ENCODE measurements around the gene ADAM29. TPM values are rescaled to one million over a fixed set of nuclear protein-coding genes. Genes with fewer than 3 reads are reported as not detected.
"Not testable (repeated sequence)": the region's sequence is repeated elsewhere in the genome, so short reads cannot be mapped to it uniquely, and the experiment has no call there.

ADAM29 gene
- total RNA-seq = 1 to 10 TPM; 1.4 to 5.8 TPM
- 1 to 10 TPM; 3.9 to 4.6 TPM for polyA plus RNA-seq (ENCODE audit: insufficient read length in 2 of 2)
- long read RNA-seq, donor 1 = 0 reads
- long read RNA-seq, donor 2 = 0 reads
- long read RNA-seq, donor 3 = 0 reads
- long read RNA-seq, donor 4 = 0 reads

DNA sequence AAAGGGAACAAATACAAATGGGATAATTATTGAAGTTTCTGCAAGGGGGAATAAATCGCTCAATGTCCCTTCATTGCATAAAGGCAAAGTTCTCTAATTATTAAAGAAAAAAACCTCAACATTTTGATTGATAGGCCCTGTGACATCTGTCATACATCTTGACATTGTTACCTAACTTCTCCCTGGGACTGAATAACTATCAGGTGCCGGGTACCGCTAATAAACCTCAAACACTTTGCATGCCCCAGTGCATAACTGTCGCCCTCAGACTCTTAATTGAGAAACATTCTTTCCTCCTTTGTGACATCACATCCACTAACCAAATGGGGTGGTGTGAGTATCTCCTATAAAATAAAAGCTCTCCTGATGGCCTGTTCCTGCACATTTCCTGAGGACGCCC is at the start of gene ADAM29:
Gene ADAM29 (plus strand): TSS at position 301 of the 400 bp plus-strand sequence. CDS start 57,168 bp downstream, outside the sequence.
- Histone ChIP-seq H3K4me1 (ENCODE audit: control insufficient read depth, insufficient read depth, low read length) (no peaks in the 10 kb centered on the region), H3K27ac (ENCODE audit: low read depth, low read length) (no peak within 1 kb of the TSS), H3K27me3 (ENCODE audit: control insufficient read depth, insufficient read depth, low read length) (no peaks in the 10 kb centered on the region), H3K9me3 (ENCODE audit: control insufficient read depth, insufficient read depth, low read length) (no peaks in the 10 kb centered on the region), H3K4me3 (ENCODE audit: low read depth, low read length) (no peak within 1 kb of the TSS), H3K36me3 (ENCODE audit: control insufficient read depth, insufficient read depth, low read length) (no peaks in the 10 kb centered on the region)
- WGBS (ENCODE audit: insufficient coverage) = 92% methylated on average over 2 of the region's 5 CpGs
- DNase-seq (ENCODE audit: low read depth in 4 of 6, low spot score in 6 of 6) = no peak

DNA sequence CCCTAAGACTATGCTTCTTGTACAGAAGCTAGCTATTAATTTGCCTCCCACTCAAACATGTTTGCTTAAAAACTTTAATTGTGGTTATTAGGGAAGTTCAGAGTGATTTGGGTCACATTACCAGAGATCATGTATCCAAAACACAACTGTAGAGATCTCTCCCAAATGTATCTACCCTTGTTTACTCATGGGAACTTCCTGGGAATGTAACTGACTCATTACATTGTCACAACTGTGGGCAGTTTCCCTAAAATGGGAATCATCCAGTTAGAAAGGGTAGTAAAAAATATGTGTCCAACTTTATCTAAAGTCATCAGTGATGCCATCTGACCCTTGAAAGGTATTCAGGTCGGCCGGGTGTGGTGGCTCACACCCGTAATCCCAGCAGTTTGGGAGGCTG is 48.8 kb upstream of the ADAM29 start:
- H3K27ac ChIP-seq (ENCODE audit: low read depth, low read length) = no peak overlapping the region
- no peaks in the 10 kb centered on the region for H3K4me1 ChIP-seq (ENCODE audit: control insufficient read depth, insufficient read depth, low read length)
- DNase-seq (ENCODE audit: low read depth in 4 of 6, low spot score in 6 of 6) = no peak
- no peak overlapping the region for H3K4me3 ChIP-seq (ENCODE audit: low read depth, low read length)
- no peaks in the 10 kb centered on the region for H3K9me3 ChIP-seq (ENCODE audit: control insufficient read depth, insufficient read depth, low read length)
- H3K27me3 ChIP-seq (ENCODE audit: control insufficient read depth, insufficient read depth, low read length) = no peaks in the 10 kb centered on the region
- no peaks in the 10 kb centered on the region for H3K36me3 ChIP-seq (ENCODE audit: control insufficient read depth, insufficient read depth, low read length)
- 94% methylated on average over 3 of the region's 3 CpGs for WGBS (ENCODE audit: insufficient coverage)

DNA sequence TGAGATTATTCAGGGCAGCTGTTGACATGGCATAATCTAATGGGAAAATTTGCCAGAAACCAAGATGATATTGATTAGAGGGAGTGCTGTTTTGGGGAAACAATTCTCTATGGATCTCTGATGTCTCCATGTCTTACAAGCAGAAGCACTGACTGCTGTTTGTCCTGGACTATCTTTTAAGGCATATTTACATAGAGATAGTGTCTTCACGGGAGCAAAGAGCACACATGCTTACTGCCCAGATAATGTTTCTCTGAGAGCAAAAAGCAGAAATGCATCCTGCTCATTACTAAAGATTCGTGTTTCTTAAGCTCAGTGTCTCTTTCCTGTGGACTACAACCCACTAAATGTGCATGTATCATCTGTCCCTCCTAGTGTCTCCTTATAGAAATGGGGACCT is 47.8 kb upstream of the ADAM29 start:
- Histone ChIP-seq H3K4me1 (ENCODE audit: control insufficient read depth, insufficient read depth, low read length) (no peaks in the 10 kb centered on the region), H3K4me3 (ENCODE audit: low read depth, low read length) (no peak overlapping the region), H3K27ac (ENCODE audit: low read depth, low read length) (no peak overlapping the region), H3K36me3 (ENCODE audit: control insufficient read depth, insufficient read depth, low read length) (no peaks in the 10 kb centered on the region), H3K9me3 (ENCODE audit: control insufficient read depth, insufficient read depth, low read length) (no peaks in the 10 kb centered on the region), H3K27me3 (ENCODE audit: control insufficient read depth, insufficient read depth, low read length) (no peaks in the 10 kb centered on the region)
- no CpG with 5 or more reads among the region's 2 CpGs for WGBS (ENCODE audit: insufficient coverage)
- no peak for DNase-seq (ENCODE audit: low read depth in 4 of 6, low spot score in 6 of 6)

DNA sequence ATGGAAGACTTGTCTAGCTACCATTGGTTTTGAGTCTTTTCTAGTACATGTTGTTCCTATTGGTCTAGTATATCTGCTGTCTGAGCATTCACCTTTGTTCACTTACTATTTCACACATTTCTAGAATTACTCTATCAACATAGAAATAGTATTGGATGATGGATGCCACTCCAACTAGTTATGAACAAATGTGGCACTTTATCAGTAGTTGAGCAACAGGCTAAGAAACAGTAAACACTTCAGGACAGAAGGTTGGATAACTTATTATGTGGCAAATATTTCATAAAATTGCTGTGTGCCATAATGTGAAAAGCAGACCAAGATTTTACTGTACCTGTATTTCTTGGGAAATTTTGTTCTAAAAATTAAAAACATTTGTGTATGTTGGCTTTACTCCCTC is 46.8 kb upstream of the ADAM29 start:
- Histone ChIP-seq H3K36me3 (ENCODE audit: control insufficient read depth, insufficient read depth, low read length) (no peaks in the 10 kb centered on the region), H3K9me3 (ENCODE audit: control insufficient read depth, insufficient read depth, low read length) (no peaks in the 10 kb centered on the region), H3K27me3 (ENCODE audit: control insufficient read depth, insufficient read depth, low read length) (no peaks in the 10 kb centered on the region), H3K4me3 (ENCODE audit: low read depth, low read length) (no peak overlapping the region), H3K4me1 (ENCODE audit: control insufficient read depth, insufficient read depth, low read length) (no peaks in the 10 kb centered on the region), H3K27ac (ENCODE audit: low read depth, low read length) (no peak overlapping the region)
- no peak for DNase-seq (ENCODE audit: low read depth in 4 of 6, low spot score in 6 of 6)

DNA sequence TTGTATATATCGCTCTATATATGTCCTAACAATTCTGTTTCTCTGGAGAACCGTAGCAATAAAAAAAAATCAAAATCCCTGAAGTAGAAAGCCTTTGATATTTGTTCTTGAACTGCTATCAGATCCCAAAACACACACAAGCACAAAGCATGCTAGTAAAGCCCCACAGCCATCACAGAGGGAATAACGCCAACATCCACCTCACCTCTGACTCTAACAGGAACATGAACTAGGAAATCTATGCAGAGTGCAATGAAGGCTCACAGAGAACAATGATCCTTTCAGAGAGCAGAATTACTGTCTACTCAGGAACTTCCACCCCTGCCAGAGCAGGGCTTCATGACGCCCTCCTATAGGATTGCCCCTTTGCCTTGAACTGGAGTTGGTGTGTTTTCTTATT is 45.0 kb upstream of the ADAM29 start:
- H3K4me1 ChIP-seq (ENCODE audit: control insufficient read depth, insufficient read depth, low read length); H3K36me3 ChIP-seq (ENCODE audit: control insufficient read depth, insufficient read depth, low read length): not testable (repeated sequence)

DNA sequence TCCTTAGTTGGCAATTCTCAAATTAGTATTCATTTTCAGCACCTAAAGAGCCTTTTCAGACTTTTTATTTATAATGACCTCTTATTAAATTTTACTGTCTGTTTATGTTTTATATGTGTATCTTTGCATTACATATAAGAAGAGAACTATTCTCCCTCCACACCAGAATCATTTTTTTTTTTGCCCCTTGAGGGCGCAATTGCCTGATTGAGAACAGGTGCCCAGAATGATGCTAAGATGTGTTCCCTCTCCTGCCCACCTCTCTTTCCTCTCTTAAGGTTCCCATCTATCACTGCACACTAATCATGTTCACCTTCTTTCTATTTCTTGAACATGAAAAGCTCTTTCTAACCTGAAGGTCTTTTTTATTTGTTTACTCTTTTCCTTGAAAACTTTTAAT is 44.2 kb upstream of the ADAM29 start:
- Histone ChIP-seq H3K27ac (ENCODE audit: low read depth, low read length) (no peak overlapping the region), H3K27me3 (ENCODE audit: control insufficient read depth, insufficient read depth, low read length) (no peaks in the 10 kb centered on the region), H3K4me1 (ENCODE audit: control insufficient read depth, insufficient read depth, low read length) (no peaks in the 10 kb centered on the region), H3K36me3 (ENCODE audit: control insufficient read depth, insufficient read depth, low read length) (no peaks in the 10 kb centered on the region), H3K9me3 (ENCODE audit: control insufficient read depth, insufficient read depth, low read length) (no peaks in the 10 kb centered on the region), H3K4me3 (ENCODE audit: low read depth, low read length) (no peak overlapping the region)
- DNase-seq (ENCODE audit: low read depth in 4 of 6, low spot score in 6 of 6) = peak in 1 of 6 donors; percentile 45
- WGBS (ENCODE audit: insufficient coverage) = 40% methylated on average over 1 of the region's 1 CpG

More for the DNA sequence above, 45.0 kb upstream of the ADAM29 start:
- peak in 1 of 6 donors; percentile 28 for DNase-seq (ENCODE audit: low read depth in 4 of 6, low spot score in 6 of 6)
- WGBS (ENCODE audit: insufficient coverage) = 90% methylated on average over 2 of the region's 4 CpGs
- H3K9me3 ChIP-seq (ENCODE audit: control insufficient read depth, insufficient read depth, low read length); H3K27me3 ChIP-seq (ENCODE audit: control insufficient read depth, insufficient read depth, low read length); H3K27ac ChIP-seq (ENCODE audit: low read depth, low read length); H3K4me3 ChIP-seq (ENCODE audit: low read depth, low read length): not testable (repeated sequence)

DNA sequence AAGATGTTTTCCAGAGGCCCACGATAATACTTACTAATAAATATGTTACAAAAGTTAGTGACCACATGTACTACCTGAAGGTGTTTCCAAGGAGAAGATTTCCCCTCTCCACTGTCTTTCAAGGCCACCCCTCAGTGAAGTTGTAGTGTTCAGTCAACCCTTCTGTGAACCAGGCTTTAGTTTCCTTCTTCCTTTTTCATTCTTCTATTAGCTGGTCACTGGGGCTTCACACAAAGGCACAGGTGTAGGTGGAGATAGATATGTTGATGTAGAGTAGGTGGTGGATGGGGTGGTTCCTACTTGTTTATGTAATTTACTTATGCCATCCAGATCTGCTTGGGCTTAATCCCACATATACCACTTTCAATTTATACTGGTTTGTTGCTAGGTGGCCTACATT is 43.3 kb upstream of the ADAM29 start:
- WGBS (ENCODE audit: insufficient coverage) = no CpG with 5 or more reads among the region's 1 CpG
- H3K27me3 ChIP-seq (ENCODE audit: control insufficient read depth, insufficient read depth, low read length) = no peaks in the 10 kb centered on the region
- no peak overlapping the region for H3K4me3 ChIP-seq (ENCODE audit: low read depth, low read length)
- H3K4me1 ChIP-seq (ENCODE audit: control insufficient read depth, insufficient read depth, low read length) = no peaks in the 10 kb centered on the region
- H3K9me3 ChIP-seq (ENCODE audit: control insufficient read depth, insufficient read depth, low read length) = no peaks in the 10 kb centered on the region
- H3K36me3 ChIP-seq (ENCODE audit: control insufficient read depth, insufficient read depth, low read length) = no peaks in the 10 kb centered on the region
- H3K27ac ChIP-seq (ENCODE audit: low read depth, low read length) = no peak overlapping the region
- DNase-seq (ENCODE audit: low read depth in 4 of 6, low spot score in 6 of 6) = no peak

DNA sequence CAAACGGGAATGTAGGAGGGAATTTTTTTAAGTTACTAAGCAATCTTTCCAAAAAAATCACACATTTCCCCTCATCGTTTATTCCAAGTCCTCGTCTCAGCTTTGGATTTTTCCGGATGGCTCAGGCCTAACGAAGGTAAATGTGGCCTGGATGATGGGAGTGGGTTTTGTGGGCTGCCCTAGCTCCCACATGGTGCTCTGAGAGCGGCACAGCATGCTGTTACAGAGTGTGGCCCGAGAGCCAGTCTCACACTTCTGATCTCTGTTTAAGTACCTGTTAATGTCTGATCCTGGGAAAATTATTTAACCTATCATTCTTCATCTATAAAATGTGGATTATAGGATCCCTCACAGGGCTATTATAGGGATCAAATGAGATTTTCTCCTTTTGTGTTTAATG is 38.2 kb upstream of the ADAM29 start:
- Histone ChIP-seq H3K27me3 (ENCODE audit: control insufficient read depth, insufficient read depth, low read length) (no peaks in the 10 kb centered on the region), H3K4me1 (ENCODE audit: control insufficient read depth, insufficient read depth, low read length) (no peaks in the 10 kb centered on the region), H3K9me3 (ENCODE audit: control insufficient read depth, insufficient read depth, low read length) (no peaks in the 10 kb centered on the region), H3K4me3 (ENCODE audit: low read depth, low read length) (no peak overlapping the region), H3K27ac (ENCODE audit: low read depth, low read length) (no peak overlapping the region), H3K36me3 (ENCODE audit: control insufficient read depth, insufficient read depth, low read length) (no peaks in the 10 kb centered on the region)
- DNase-seq (ENCODE audit: low read depth in 4 of 6, low spot score in 6 of 6) = no peak
- WGBS (ENCODE audit: insufficient coverage) = 100% methylated on average over 1 of the region's 7 CpGs

DNA sequence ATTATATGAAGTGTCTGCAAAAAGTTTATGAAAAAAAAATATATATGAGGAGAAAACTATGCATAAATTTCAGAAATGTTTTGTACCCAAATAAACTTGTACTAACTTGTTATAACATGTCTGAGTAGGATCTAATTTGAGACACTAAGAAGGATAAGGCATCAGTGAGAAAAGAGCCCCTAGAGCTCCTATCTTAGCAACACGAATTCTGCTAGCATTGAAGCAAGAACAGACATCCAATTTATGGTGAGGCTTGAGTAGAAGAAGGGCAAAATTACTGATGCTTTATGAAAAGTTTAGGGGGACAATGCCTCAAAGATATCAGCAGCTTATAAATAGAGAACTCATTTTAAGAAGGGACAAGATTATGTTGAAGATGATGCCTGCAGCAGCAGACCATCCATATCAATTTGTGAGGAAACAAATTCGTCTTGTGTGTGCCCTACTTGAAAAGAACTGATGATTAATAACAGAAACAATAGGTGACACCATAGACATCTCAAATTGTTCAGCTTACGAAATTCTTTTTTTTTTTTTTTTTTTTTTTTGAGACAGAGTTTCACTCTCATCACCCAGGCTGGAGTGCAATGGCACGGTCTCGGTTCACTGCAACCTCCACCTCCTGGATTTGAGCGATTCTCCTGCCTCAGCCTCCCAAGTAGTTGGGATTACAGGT is 35.7 kb upstream of the ADAM29 start:
- Histone ChIP-seq H3K4me1 (ENCODE audit: control insufficient read depth, insufficient read depth, low read length) (no peaks in the 10 kb centered on the region), H3K27ac (ENCODE audit: low read depth, low read length) (no peak overlapping the region), H3K4me3 (ENCODE audit: low read depth, low read length) (no peak overlapping the region), H3K27me3 (ENCODE audit: control insufficient read depth, insufficient read depth, low read length) (no peaks in the 10 kb centered on the region), H3K9me3 (ENCODE audit: control insufficient read depth, insufficient read depth, low read length) (no peaks in the 10 kb centered on the region), H3K36me3 (ENCODE audit: control insufficient read depth, insufficient read depth, low read length) (no peaks in the 10 kb centered on the region)
- 100% methylated on average over 3 of the region's 6 CpGs for WGBS (ENCODE audit: insufficient coverage)
- no peak for DNase-seq (ENCODE audit: low read depth in 4 of 6, low spot score in 6 of 6)

DNA sequence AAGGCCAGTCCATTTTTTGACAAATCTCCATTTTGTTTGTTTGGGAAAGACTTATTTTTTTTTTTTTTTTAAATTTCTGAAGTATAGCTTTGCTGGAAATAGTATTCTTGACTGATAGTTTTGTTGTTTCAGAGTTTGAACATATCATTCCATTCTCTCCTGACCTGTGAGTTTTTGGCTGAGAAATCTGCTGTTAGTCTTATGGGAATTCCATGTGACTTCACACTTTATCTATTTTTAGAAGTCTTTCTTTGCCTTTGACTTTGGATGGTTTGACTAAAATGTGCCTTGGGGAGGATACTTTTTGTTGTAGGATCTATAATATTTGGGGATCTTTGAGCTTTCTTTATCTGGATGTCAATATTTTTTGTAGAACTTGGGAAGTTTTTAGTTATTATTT is 10.7 kb upstream of the ADAM29 start:
- Histone ChIP-seq H3K27me3 (ENCODE audit: control insufficient read depth, insufficient read depth, low read length) (no peaks in the 10 kb centered on the region), H3K27ac (ENCODE audit: low read depth, low read length) (no peak overlapping the region), H3K4me3 (ENCODE audit: low read depth, low read length) (no peak overlapping the region), H3K36me3 (ENCODE audit: control insufficient read depth, insufficient read depth, low read length) (no peaks in the 10 kb centered on the region), H3K4me1 (ENCODE audit: control insufficient read depth, insufficient read depth, low read length) (no peaks in the 10 kb centered on the region), H3K9me3 (ENCODE audit: control insufficient read depth, insufficient read depth, low read length) (no peaks in the 10 kb centered on the region)
- no peak for DNase-seq (ENCODE audit: low read depth in 4 of 6, low spot score in 6 of 6)

Data from spinal cord (tissue), 10 donors.